HG02678 (cell line): ENCODE data around the gene LDLRAD3.

Source experiments
- ATAC-seq: cut with Tn5 transposase; IDR thresholded peaks from one replicate; pipeline ENCODE4 v1.9.1; 2021; ENCODE audit warnings: mild to moderate bottlenecking, moderate library complexity; ENCODE audit not compliant: unreplicated experiment

Gene LDLRAD3

GRCh38 chr11:36121054-36121453 is 177.2 kb downstream of the LDLRAD3 start:
- ATAC-seq, result no peak

DNA sequence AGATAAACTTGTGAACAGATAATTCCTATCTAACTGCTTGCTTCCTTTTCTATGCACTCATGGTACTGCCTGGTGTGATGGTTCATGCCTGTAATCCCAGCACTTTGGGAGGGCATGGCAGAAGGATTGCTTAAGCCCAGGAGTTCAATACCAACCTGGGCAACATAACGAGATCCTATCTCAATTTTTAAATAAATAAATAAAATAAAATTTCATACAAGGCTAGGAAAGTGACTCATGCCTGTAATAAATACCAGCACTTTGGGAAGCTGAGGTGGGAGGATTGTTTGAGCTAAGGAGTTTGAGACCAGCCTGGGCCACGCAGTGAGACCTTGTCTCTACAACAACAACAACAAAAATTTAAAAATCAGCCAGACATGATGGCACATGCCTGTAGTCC is 178.8 kb downstream of the LDLRAD3 start:
- ATAC-seq, result no peak

GRCh38 chr11:36123336-36124101 is 179.7 kb downstream of the LDLRAD3 start:
- no peak for ATAC-seq

DNA sequence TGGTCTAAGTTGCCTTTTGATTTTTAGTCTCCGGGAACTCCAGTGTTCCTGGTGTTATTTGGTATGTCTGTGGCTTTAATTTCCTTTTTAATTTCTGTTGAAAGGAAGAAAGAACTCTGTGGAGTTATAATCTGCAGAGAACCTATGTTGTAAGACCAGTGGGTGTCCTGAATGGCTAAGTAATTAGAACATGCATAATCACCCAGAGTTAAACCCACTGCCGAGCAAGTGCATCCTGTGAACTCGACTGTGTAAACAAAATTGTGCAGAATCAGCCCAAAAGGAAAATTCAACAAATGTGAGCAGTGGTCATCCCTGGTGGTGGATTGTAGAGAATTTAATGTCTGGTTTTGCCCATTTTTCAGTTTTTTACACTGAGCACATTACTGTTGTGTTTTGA is 182.8 kb downstream of the LDLRAD3 start:
- ATAC-seq, result no peak

GRCh38 chr11:36127550-36127949 is 183.7 kb downstream of the LDLRAD3 start:
- no peak for ATAC-seq

DNA sequence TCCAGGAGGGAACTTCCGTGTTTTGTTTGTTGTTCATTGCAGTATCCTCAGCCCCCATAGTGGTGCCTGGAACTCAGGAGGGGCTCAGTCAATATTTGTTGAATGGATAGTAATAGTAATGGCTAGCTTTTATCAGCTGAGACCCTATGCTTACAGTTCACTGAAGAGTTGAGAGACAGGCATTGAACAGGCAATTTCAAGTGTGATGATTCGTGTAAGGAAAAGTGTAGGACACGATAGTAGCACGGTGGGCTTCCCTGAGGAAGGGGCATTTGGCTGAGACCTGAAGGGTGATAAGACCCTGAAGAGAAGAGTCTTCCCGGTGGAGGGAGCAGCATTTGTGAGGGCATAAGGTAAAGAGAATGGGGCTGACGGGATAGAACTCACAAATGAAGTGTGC is 186.1 kb downstream of the LDLRAD3 start:
- no peak for ATAC-seq

GRCh38 chr11:36130401-36130800 is 186.5 kb downstream of the LDLRAD3 start:
- ATAC-seq, result no peak

DNA sequence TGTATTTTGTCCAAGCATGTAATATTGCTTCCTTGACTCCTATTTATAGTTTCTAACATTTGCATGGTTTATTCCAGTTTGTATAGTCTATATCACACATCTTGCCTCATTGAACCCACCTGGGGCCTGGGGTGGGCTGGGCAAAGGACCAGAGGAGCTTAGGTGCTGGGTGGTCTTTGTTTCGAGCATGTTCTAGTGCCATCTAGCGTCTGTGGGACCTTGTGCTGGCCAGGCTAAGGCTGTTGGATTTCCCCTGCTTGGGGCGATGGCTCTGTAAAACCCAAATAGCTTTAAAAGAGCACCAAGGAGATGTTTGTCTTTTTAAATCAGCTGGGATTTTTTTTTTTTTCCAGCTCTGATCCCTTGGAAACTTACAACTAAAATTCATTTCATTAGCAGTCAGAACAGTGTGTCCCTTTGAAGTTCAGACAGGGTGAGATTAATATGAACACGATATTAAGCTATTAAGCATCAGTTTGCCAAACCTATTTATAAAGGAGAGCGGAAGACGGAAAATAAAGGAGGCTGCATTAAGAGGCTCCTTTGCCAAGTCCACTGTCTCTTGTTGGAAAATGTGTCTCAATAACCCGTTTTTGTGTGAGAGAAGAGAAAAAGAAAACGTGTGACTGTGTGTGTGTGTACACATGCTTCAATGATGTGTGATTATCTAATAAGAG is 188.0 kb downstream of the LDLRAD3 start:
- ATAC-seq, result no peak

GRCh38 chr11:36132940-36133339 is 189.1 kb downstream of the LDLRAD3 start:
- ATAC-seq, result no peak

- ATAC-seq, result no peak
These were observed 191.2 kb downstream of the LDLRAD3 start for GRCh38 chr11:36135076-36135475.

DNA sequence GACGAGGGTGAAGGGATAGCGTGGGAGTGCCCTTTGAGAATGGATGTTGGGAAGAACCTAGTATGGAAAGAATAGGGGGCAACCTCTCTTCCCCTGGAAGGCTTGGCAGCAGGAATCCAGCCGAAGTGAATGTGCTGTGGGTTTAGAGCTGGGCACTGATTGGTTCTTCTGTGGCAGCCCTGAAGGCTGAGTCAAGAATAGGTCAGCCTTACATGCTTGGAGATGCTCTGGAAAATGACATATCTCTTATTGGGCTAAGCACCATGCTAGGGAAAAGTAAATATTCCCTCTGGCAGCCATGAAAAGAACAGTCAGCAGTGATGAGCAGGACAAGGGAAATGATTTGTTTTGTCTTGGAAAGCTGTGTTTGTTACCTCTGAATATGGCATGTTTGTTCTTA is 195.9 kb downstream of the LDLRAD3 start:
- no peak for ATAC-seq

DNA sequence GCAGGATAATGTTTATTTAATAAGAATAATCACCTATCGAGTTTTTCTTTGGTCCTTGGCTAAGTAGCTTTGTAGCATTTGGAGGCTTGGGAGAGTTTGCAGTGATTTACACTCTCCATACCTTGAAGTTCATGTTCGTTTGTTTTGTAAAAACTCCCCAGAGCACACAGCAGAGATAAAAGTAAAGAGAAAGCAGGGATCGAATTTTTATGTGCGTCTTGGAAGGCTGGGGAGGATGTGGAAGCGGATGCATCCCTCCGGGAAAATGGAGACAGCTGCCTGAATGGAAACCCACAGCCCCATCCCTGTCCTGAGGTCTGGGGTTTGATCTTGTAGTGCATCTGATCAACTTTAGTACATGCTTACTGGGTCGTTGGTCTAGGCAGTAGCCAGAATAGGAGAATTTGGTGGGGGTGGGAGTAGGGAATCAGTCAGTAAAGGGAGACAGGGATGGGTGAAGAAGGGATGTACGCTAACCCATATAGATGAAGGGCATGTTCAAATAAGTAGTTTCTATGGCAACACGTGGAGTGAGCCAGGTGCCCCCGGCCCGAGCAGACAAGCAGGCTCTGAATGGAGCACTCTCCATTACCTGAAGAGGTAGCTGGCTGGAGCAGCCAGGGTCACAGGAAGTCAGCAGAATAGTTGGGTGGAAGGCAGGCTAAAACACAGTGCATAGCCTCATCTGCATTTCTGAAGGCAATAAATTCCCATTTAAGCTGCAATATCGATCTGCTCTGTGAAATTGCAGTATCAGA is 197.5 kb downstream of the LDLRAD3 start:
- no peak for ATAC-seq

GRCh38 chr11:36141956-36142355 is 198.1 kb downstream of the LDLRAD3 start:
- no peak for ATAC-seq

GRCh38 chr11:36142439-36142838 is 198.6 kb downstream of the LDLRAD3 start:
- no peak for ATAC-seq

GRCh38 chr11:36142879-36143278 is 199.0 kb downstream of the LDLRAD3 start:
- no peak for ATAC-seq

- no peak for ATAC-seq
These were observed 202.6 kb downstream of the LDLRAD3 start for GRCh38 chr11:36146437-36146836.

GRCh38 chr11:36147491-36147890 is 203.6 kb downstream of the LDLRAD3 start:
- ATAC-seq, result no peak

DNA sequence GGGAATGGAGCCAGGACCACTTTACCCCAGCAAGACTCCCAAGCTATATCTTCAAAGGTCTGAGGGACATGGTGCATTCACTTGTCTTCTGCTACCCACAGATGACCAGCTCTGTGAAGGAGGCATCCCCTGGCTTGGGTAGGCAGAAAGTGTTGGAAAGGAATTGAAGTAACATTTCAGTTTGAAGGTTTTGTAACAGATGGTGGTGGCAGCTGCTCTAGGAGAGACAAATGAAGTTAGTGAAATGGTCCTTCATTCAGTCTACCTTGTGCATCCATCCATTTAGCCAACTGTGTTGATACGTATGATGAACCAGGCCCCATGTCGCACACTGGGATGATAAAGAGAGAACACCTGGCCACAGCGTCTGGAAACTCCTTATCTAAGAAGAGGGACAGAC is 204.8 kb downstream of the LDLRAD3 start:
- no peak for ATAC-seq

GRCh38 chr11:36149538-36150242 is 205.8 kb downstream of the LDLRAD3 start:
- ATAC-seq, result peak; percentile 75

- no peak for ATAC-seq
These were observed 207.1 kb downstream of the LDLRAD3 start for GRCh38 chr11:36150986-36151385.

DNA sequence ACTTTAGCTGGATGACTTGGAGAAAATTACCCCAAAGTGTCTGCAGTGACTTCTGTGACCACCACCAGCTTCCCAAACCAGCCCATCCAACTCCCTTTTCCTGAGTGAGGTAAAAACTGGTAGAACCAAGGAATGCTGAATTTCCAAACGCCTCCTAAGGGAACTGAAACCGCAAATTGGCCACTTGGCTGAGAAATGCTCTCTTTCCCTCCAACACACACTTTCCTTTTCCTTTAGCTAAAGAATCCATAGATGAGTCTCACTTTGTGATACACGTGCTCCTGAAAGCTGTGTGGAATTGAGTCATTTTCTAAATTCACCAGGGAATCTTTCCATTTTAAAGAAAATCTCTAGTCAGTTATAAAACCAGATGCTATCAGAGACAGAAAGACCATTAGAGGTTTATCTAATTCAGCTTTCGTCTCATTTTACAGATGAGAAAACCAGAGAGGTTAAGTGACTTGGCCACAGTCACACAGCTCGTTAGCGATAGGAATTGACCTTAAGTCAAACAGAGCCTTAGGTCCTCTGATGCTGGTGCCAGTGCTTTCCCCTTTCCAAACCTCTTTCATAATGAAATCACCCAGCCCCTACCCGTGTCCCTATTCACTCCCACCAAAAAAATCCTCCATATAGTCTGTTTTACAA is 208.2 kb downstream of the LDLRAD3 start:
- ATAC-seq, result no peak
